Left cardiac atrium (tissue), 4 donors: ENCODE measurements around the gene SERPINB5. TPM values are rescaled to one million over a fixed set of nuclear protein-coding genes. Genes with fewer than 3 reads are reported as not detected.

ENCODE experiments used
- ATAC-seq, 2 donors: fragments of 200-7000 bp; cut with Tn5 transposase; one replicate each; pipeline ENCODE4 v1.9.1; 2020; ENCODE audit warnings: mild to moderate bottlenecking in 2 of 2, moderate library complexity in 2 of 2
- DNase-seq: peaks from one replicate; pipeline ENCODE4 v3.0.0-alpha.2; 2020
- intact Hi-C, 2 donors: fragments of 100-400 bp; cut with DNase I; formaldehyde crosslinking; loops; one replicate each; pipeline versions ENCODE4 v1.14.1 to v1.15.1; 2022 to 2023
- total RNA-seq, 2 donors: library from RNA; stranded (reverse); fragmentation: NEBNext Ultra II Directional; extraction: Animal tissue kit (Norgen Biotek cat#: 25700); gene quantifications; one replicate each; pipeline ENCODE4 v1.2.1, GENCODE V29; 2021
- donor health status: DM: no; HTN: yes; CAD: no.
- donor health status: DM: no; HTN: yes; CAD: no; lungs with severe emphysema.
- donor health status: DM: yes; HTN: yes; CAD: no.
- donor health status: Dilated cardiomyopathy.

Gene SERPINB5
- total RNA-seq, 2 donors from 2014 or later: not detected

DNA sequence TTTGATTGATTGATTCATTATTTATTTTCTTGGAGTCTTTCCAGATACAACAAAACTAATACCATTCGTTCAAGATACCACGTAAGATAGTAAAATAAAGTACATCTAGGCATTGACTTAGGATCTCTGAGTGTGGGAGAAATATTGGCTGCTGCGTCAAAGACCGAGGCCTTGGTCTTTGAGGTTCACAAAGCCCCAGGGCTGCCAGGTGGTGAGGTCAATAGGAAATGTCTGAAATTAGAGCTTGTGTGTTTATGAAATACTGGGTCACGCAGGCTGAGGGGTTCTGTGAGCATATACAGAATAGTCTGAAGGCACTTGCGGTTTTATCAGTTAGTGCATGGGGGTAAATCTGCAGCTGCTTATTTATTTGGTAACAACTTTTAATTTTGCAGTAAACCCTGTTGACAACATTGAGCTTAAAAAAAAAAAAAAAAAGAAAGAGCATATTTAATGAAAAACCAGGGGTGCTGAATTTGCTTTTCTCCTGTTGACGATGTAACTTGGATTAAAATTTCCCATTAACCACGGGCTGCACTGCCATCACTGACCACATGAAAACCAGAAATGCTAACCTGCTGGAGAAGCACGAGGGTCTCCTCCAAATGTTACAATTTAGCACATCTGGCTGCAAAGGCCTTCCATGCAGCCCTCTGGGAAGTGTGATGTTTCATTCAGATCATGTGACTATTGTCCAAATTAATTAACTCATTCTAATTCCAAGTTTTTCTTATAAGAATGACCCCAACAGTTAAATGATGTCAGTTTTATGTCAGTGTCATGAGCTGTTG, 38.3 kb downstream of the SERPINB5 start:
- intact Hi-C loops: loop anchor here (5.0 to 10.0 kb wide), 3 partner anchors 62 to 480 kb away; no protein-coding TSS in a partner anchor
- ATAC-seq (no peak), DNase-seq (no peak)

DNA sequence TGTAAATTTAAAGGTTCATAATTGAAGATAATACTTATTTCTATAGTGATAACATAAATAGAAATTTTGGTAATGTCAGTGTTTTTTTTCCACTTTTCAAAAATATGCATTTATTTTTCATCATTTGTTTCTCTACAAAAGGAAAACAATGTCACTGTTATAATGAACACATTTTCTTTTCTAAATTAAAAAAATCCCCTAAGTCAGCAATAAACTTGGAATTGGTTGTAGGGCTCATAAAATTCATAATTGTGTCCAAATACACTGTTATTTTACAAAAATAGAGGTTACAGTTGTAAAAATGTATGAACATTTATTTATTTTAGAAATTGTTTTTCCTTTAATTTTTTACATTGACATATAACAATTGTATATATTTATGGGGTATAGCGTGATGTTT, 39.0 kb downstream of the SERPINB5 start:
- DNase-seq: no peak
- intact Hi-C loops: loop anchor here (5.0 to 10.0 kb wide), 3 partner anchors 62 to 479 kb away; no protein-coding TSS in a partner anchor
- no peak for ATAC-seq

DNA sequence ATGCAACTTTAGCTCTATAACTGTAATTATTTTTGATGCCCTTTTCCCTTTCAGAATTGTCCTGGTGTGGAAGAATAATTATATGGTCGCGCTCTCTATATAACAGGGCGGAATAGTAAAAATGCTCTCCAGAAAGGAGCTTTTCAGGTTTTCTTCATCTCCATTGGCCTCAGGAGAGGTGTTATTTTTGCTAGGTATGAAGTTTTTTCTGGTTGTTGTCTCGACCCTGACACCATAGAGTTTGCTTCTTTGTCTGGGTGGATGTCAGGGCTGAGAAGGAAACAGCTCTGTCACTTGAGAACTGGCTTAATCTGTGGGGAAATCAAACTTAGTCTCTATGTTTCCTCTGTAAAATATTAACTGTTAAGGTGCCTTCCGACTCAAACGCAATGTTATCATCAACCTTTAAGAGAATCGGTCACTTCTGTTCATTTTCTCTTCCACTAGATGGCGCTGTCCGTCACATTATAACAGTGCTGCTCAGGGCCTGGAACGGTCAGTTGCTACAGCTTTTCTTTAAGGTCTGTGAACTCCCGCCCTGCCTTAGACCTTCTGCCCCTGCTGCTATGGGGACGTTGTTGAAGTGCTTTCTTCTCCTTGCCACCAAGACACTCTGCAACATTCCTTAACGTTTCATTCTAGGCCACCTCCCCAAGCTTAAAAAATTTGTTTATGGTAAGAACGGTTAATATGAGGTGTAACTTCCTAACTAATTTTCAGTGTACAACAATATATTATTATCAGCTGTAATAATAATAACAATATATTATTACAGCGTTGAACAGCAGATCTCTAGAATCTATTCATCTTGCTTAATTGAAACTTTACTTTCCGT, 41.6 kb downstream of the SERPINB5 start:
- ATAC-seq (peak; percentile 67 to 75), DNase-seq (peak; percentile 39)
- intact Hi-C loops: loop anchor here (1.0 to 10.0 kb wide), 6 partner anchors 59 to 476 kb away; no protein-coding TSS in a partner anchor

DNA sequence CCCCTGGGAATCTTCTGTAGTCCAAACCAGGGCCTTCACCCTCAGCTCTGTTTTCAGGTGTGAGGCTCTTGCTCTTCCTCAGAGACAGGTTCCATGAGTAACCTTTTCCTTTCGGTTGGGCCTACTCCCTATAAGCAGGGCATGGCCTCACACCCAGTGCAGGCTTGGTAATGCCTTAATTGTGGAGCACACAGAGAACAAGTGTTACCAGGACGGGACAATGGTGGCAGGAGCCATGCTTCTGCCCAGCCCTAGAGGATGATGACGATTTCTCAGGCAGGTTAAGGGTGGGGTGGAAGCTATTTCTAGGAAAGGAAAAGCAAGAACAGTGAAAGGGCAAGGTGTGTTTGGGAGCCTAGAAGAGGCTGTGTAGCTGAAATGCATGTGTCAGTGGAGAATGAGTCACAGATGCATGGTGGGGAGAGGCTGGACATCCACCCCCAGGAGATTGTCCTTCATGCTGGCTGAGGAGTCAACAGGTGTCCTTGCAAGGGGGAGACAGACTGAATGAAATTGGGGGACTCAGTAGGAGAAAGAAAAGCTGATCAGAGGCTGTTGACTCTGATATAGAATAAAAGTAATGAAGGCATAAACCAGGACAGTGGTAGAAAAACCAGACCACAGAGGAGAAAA, 43.4 kb downstream of the SERPINB5 start:
- ATAC-seq (no peak), DNase-seq (no peak)
- intact Hi-C loops: no loop called here

DNA sequence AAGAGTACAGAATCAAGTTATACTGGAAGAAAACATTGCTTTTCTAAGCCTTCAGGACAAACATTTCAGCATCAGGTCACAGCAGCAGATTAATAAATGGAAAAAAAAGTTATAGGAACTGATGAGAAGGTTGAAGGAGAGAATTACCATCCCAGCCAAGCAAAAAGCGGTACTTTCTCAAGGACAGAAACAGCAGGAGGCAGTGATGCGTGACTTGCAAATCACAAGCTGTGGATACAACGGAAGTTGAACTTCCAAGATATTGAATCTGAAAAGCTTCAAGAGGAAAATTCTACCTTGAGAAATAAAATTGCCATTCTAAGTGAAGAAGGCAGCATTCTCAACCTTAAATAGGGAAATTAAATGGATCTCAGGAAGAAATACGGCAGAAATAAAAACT, 46.9 kb downstream of the SERPINB5 start:
- DNase-seq (no peak), ATAC-seq (no peak)
- intact Hi-C loops: no loop called here

DNA sequence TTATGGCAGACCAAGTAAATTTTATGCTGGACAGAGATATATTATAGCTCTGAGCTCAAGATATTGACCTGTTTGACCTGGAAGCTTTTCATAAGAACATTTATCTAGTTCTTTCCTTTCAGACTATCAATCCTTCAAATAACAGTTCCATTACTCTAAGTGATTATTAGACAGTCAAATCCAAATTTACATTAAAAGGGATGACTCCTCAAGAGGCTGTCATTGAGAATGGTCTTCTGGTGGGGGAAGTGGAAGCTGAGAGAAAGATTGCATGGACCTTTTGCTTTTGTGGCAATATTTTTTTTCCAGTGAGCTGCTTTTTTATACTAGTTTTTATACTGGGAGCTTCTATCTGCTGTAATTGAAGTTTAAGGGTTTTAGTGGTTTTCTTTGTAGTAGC, 50.5 kb downstream of the SERPINB5 start:
- ATAC-seq (no peak), DNase-seq (no peak)
- intact Hi-C loops: no loop called here

DNA sequence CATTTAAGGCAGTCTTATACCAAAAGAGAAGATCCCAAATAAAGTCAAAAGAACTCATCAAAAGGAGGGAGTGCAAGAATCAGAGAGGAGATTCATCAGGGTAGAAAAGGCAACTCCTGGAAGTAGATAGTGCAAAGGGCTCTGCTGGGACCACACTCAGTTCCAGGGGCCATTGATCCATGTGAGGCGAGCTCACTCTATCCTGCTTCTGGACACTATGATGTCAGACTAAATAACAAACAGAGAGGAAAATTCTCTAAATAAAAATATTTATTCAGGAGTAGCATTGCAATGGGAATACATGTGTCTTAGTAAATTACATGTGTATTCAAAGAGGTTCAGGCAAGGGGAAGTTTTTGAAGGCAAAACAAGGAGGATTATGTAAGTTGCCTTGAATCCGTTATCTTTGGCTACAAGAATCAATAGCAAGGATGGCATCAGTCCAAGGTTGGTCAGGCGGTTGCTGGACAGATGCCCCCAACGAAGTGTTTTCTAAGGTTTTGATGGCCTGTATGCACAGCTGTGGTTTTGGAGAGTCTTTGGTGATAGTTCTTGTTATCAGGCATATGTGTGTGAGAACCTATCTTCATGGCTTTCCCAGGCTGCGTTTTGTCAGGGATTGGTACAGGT, 52.2 kb downstream of the SERPINB5 start:
- DNase-seq (no peak), ATAC-seq (no peak)
- intact Hi-C loops: no loop called here

DNA sequence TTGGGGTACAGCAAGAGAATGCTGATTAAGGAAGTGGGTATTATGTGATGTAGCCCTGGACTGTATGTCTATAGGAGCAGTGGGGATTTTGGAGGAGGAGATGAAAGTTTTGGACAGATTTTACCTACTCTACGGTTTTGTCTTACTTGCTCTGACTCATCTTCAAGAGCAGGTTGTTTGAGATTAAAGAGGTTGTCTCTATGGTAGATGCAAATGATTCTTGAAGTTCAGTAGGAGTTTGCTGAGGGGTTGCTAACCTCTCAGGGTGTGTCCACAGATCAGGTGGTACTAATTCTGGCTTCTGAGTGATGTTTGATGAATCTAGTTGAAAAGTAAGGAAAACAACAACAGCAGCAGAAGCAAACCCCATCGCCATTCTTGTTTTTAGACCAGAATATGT, 55.7 kb downstream of the SERPINB5 start:
- ATAC-seq (no peak), DNase-seq (no peak)
- intact Hi-C loops: no loop called here

DNA sequence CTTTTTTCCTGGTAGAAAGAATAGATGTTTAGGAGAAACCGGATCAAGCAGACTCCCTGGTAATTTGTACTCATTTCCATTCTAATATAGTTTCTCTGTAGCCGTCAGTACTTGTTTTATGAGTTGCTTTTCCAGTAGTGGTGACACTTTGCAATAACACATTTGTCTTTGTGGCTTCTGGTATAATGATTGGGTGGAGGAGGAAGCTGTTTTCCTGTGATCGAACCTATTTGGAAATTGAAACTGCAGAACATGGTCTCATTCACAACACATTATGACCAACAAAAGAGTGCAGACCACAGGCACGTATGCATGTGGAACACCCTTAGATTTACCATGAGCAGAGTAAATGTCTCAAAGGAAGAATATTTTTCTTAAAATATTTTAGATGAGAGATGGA, 57.9 kb downstream of the SERPINB5 start:
- ATAC-seq: no peak
- DNase-seq: no peak
- intact Hi-C loops: no loop called here

DNA sequence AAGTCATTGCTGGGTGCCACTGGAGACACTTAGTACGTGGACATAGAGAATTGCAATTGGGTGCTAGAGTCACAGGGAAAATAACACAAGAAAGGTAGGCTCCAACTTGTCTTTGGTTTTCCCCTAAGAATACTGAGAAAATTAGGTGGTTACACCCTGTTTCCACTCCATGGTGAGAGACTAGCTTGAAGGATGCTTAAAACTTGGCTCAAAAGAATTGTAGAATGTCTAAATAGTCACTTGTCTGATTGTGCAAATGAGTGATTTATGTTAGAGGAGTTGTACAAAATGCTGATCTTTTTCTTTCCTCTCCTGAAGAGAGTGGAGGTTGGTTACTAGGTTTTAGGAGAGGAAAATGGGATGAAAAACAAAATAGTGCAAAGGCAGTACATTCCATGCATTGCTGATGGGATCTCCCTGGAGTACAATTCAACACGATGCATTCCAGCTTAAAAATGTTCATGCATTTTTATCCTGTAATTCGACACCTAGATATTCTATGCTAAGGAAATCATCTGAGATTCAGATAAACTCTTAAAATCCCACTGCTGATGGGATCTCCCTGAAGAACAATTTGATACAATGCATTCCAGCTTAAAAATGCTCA, 63.2 kb downstream of the SERPINB5 start:
- no peak for DNase-seq
- intact Hi-C loops: no loop called here
- ATAC-seq: no peak

DNA sequence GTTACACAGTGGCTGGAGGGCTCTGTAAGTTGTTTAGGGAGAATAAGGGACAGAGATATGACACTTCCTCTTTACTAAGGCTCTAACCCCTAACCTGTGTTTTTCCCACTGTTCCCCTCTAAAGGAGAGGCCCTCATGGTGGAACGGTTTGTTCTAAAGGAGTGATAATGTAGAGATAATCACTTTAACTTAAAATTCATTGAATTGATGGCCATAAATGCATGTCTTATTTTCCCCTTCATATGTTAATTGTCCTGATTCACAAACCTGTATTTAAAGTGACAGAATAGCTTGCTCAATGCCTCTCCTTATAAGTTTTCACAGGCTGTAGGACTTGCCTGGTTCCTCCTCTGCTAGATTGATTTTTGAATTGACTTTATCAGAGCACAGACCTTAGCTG, 65.3 kb downstream of the SERPINB5 start, which contains the start of gene SERPINB12:
TSS of gene SERPINB12 (plus strand) at position 301 of the 400 bp plus-strand sequence. CDS start 13,791 bp downstream, outside the sequence.
- no peak for ATAC-seq
- no peak for DNase-seq
- intact Hi-C loops: no loop called here

DNA sequence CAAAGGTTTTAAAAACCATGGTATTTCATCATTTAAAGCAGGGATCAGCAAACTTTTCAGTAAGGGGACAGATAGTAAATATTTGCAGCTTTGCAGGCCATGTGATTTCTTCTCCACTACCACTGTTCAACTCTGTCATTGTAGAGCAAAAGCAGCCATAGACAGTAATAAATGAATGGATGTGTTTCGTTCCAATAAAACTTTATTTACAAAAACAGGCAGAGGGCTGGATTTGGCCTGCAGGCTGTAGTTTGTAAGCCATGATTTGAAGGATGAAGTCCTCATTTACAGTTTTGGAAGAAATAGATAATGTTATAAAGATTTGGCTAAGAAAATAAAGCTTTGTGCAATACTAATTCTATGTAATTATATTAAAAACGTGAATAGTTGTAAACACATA, 67.3 kb downstream of the SERPINB5 start:
- ATAC-seq (no peak), DNase-seq (no peak)
- intact Hi-C loops: no loop called here

DNA sequence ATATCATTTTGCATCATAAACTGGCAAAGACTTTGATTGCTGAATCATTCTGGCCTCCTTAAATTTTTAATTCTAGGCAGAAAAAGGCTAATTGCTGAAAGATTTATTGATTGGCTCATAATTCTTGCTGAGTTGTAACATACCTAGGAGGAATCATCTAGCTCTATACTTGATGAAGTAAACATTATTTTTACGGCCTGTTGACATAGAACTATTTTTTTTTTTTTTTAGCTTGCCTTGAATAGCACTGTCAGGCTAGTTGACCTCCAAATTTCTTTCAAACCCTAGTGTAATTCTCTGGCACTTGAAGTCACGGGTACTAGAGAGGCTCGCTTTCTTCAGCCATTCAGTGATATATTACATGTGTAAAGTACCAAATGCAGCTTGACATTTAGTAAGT, 68.2 kb downstream of the SERPINB5 start:
- DNase-seq (no peak), ATAC-seq (no peak)
- intact Hi-C loops: no loop called here

DNA sequence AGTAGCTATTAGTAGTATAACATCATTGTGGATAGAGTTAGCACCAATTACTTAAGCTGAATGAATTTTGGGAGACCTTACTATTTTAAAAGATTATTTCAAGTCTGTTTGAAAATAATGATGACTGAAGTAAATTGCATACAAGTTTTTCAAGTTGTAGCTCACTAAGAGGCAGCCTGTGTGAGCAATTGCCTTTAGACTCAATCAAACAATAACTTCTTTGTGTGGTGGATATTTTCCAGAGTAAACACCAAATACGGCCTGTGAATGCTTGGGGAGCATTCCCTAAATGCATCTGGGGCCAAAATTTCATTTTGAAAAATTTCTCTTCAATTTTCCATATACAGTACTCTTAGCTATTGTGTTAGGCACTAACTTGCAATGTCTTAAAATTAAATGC, 73.3 kb downstream of the SERPINB5 start:
- DNase-seq: no peak
- no peak for ATAC-seq
- intact Hi-C loops: no loop called here

DNA sequence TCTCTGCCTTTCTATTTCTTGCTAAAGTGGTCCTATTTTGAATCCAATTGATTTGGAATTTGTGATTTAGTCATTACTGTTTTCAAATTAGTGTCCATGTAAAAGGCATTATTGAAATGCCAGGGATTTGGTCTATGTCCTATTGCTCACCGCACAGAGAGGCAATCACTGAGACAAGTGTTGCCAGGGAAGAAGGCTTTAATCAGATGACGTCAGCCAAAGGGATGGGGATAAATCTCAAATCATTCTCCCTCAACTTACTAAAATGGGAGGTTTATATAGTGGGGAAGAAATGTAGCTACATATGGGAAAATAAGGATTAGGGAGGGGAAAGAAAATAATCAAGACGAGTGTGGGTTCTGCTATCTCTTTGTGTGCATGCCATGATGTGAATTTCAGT, 75.0 kb downstream of the SERPINB5 start:
- ATAC-seq: no peak
- no peak for DNase-seq
- intact Hi-C loops: no loop called here

DNA sequence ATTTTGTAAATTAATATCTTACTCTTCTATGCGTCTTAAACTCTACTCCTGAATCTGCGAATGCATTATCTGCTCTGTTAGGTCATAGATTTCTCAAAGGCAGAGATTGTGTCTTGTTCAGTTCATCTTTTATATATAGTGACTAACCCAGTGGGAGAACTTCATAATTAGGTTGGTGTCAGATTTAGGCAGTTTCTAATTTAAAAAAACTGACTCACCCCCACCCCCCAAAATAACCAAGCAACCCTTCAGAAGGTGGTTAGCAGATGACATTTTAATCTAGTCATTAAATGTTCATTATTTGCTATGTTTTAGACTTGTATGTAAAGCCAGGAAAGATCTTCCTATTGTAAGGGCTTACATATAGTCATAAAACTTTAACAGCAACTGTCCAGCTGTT, 75.8 kb downstream of the SERPINB5 start:
- intact Hi-C loops: no loop called here
- ATAC-seq: no peak
- no peak for DNase-seq

DNA sequence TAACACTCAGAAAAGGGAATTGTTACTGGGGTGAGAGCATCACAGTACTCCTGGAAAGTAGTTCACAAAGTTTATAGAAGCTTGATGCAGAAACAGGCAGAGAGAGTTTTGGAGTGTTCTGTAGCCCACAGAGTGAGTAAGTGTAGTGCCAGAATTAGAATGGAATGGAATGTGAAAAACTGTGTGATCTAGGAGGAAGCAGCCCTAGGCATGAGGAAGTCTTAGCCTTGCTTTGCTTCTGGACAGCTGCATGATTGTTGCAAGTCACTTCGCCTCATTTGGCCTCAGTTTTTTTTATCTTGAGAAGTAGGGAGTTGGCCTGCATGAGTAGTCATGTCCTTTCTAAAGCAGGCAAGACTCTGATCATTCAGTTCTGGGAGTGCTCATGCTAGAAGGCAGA, 76.3 kb downstream of the SERPINB5 start:
- intact Hi-C loops: no loop called here
- DNase-seq: no peak
- ATAC-seq: peak; percentile 84 to 86
